ENCODE data around the gene SBSN. TPM values are rescaled to one million over a fixed set of nuclear protein-coding genes. Genes with fewer than 3 reads are reported as not detected.

Gene SBSN
- total RNA-seq, result not detected in 2 replicates

GRCh38 chr19:35528218-35529038 is at the start of gene SBSN:
Gene SBSN (minus strand): TSS chr19:35528311. CDS start chr19:35528281, 30 bp downstream.
- no peak within 1 kb of the TSS for H3K4me3 ChIP-seq (ENCODE audit: low read depth, low read length)
- DNase-seq (ENCODE audit: low read depth), result no peak
- TF ChIP-seq CTCF (conservative IDR thresholded peaks at IDR 0.05; ENCODE audit: low read depth, low read length), result no peak

GRCh38 chr19:35571406-35571965 is 43.4 kb upstream of the SBSN start:
- no peak for TF ChIP-seq CTCF (conservative IDR thresholded peaks at IDR 0.05; ENCODE audit: low read depth, low read length)

GRCh38 chr19:35569281-35569781 is 41.2 kb upstream of the SBSN start:
- H3K4me3 ChIP-seq (ENCODE audit: low read depth, low read length), result no peak overlapping the region
- TF ChIP-seq CTCF (conservative IDR thresholded peaks at IDR 0.05; ENCODE audit: low read depth, low read length), result no peak
- no peak for DNase-seq (ENCODE audit: low read depth)

More at GRCh38 chr19:35571406-35571965, 43.4 kb upstream of the SBSN start:
- H3K4me3 ChIP-seq (ENCODE audit: low read depth, low read length), result no peak overlapping the region
- DNase-seq (ENCODE audit: low read depth), result no peak

- DNase-seq (ENCODE audit: low read depth), result no peak
- H3K4me3 ChIP-seq (ENCODE audit: low read depth, low read length), result no peak overlapping the region
- TF ChIP-seq CTCF (conservative IDR thresholded peaks at IDR 0.05; ENCODE audit: low read depth, low read length), result no peak
Observed at GRCh38 chr19:35566738-35567137, 38.6 kb upstream of the SBSN start.

GRCh38 chr19:35565016-35565856 is 37.1 kb upstream of the SBSN start:
- DNase-seq (ENCODE audit: low read depth), result no peak
- TF ChIP-seq CTCF (conservative IDR thresholded peaks at IDR 0.05; ENCODE audit: low read depth, low read length), result no peak
- no peak overlapping the region for H3K4me3 ChIP-seq (ENCODE audit: low read depth, low read length)

- H3K4me3 ChIP-seq (ENCODE audit: low read depth, low read length), result no peak within 1 kb of the TSS
- no peak for TF ChIP-seq CTCF (conservative IDR thresholded peaks at IDR 0.05; ENCODE audit: low read depth, low read length)
- DNase-seq (ENCODE audit: low read depth), result no peak
Observed at GRCh38 chr19:35563207-35563829, 35.2 kb upstream of the SBSN start, which contains the start of gene ATP4A. Gene ATP4A (minus strand): TSS chr19:35563658. CDS start chr19:35563629, 29 bp downstream.
